Neural cell (in vitro differentiated cells): ENCODE data around the gene PFKL. TPM values are rescaled to one million over a fixed set of nuclear protein-coding genes. Genes with fewer than 3 reads are reported as not detected.

Source experiments
- H2AFZ ChIP-seq: fragments of 200-600, 300-800 bp; sonication (generic), shearing (Covaris generic); 2 replicates; pipeline ENCODE4 v1.6.0; 2014; ENCODE audit warnings: low read depth, mild to moderate bottlenecking, antibody characterized with exemption, low read length, moderate library complexity
- H3F3A ChIP-seq: fragments of 200-600 bp; shearing (Covaris generic); 2 replicates; pipeline ENCODE4 v1.6.1; 2016; ENCODE audit warnings: mild to moderate bottlenecking, moderate library complexity, mixed read lengths, antibody characterized with exemption, low read length; ENCODE audit not compliant: insufficient read depth, poor library complexity, severe bottlenecking
- H3K27ac ChIP-seq: fragments of 200-600, 300-800 bp; sonication (generic), shearing (Covaris generic); 2 replicates; pipeline ENCODE4 v1.5.1; 2014; ENCODE audit warnings: mild to moderate bottlenecking, low read length, moderate library complexity
- H3K27me3 ChIP-seq: fragments of 300-800, 200-600 bp; sonication (generic), shearing (Covaris generic); 2 replicates; pipeline ENCODE4 v1.6.0; 2014; ENCODE audit warnings: mild to moderate bottlenecking, low read depth, low read length, moderate library complexity; ENCODE audit not compliant: insufficient read depth
- H3K36me3 ChIP-seq: fragments of 300-800, 200-600 bp; sonication (generic), shearing (Covaris generic); 2 replicates; pipeline ENCODE4 v1.5.1; 2014; ENCODE audit warnings: mild to moderate bottlenecking, antibody characterized with exemption, low read length, moderate library complexity; ENCODE audit not compliant: insufficient read depth
- H3K4me2 ChIP-seq: fragments of 300-800, 200-600 bp; sonication (generic), shearing (Covaris generic); 2 replicates; pipeline ENCODE4 v1.6.0; 2014; ENCODE audit warnings: mild to moderate bottlenecking, low read length
- H3K4me3 ChIP-seq: fragments of 300-800, 200-600 bp; sonication (generic), shearing (Covaris generic); 2 replicates; pipeline ENCODE4 v1.5.1; 2014; ENCODE audit warnings: mild to moderate bottlenecking, low read length, moderate library complexity
- H3K79me2 ChIP-seq: fragments of 200-600 bp; shearing (Covaris generic); replicated peaks from 2 replicates; pipeline ENCODE4 v1.6.0; 2014; ENCODE audit warnings: mild to moderate bottlenecking, low read length, moderate library complexity; ENCODE audit not compliant: insufficient read depth
- H3K9ac ChIP-seq: fragments of 300-800, 200-600 bp; sonication (generic), shearing (Covaris generic); 2 replicates; pipeline ENCODE4 v1.6.1; 2016; ENCODE audit warnings: mild to moderate bottlenecking, low read length, mixed read lengths
- H3K9me2 ChIP-seq: fragments of 200-600 bp; shearing (Covaris generic); 2 replicates; pipeline ENCODE4 v1.6.1; 2016; ENCODE audit warnings: mild to moderate bottlenecking, low read length, mixed read lengths; ENCODE audit not compliant: insufficient read depth
- H3K9me3 ChIP-seq: fragments of 200-600, 300-800 bp; sonication (generic), shearing (Covaris generic); 2 replicates; pipeline ENCODE4 v1.6.1; 2016; ENCODE audit warnings: mild to moderate bottlenecking, mixed run types, low read length, moderate library complexity, mixed read lengths
- H4K20me1 ChIP-seq: fragments of 200-600 bp; shearing (Covaris generic); 2 replicates; pipeline ENCODE4 v1.6.1; 2016; ENCODE audit warnings: mild to moderate bottlenecking, mixed run types; ENCODE audit not compliant: insufficient read depth
- EP300 ChIP-seq: fragments of 450-650 bp; conservative IDR thresholded peaks from 2 replicates; pipeline ENCODE4 v1.6.1; 2014; ENCODE audit warnings: antibody characterized with exemption, mild to moderate bottlenecking, moderate library complexity; ENCODE audit not compliant: poor library complexity, severe bottlenecking
- EZH2 ChIP-seq: fragments of 200-600, 300-800 bp; shearing (Covaris generic), sonication (generic); IDR thresholded peaks from 2 replicates; pipeline ENCODE4 v1.6.1; 2014; ENCODE audit warnings: antibody characterized with exemption, low read length, borderline replicate concordance, mild to moderate bottlenecking; ENCODE audit not compliant: insufficient read depth, poor library complexity, severe bottlenecking
- MXI1 ChIP-seq: fragments of 450-650 bp; conservative IDR thresholded peaks from 2 replicates; pipeline ENCODE4 v1.6.1; 2014; ENCODE audit warnings: antibody characterized with exemption, mild to moderate bottlenecking; ENCODE audit not compliant: poor library complexity, severe bottlenecking
- POLR2AphosphoS5 ChIP-seq: IDR thresholded peaks from 2 replicates; pipeline ENCODE4 v1.6.1; 2012
- RAD21 ChIP-seq: fragments of 450-650 bp; conservative IDR thresholded peaks from 2 replicates; pipeline ENCODE4 v1.6.1; 2014; ENCODE audit warnings: antibody characterized with exemption, mild to moderate bottlenecking, moderate library complexity
- SMC3 ChIP-seq: fragments of 450-650 bp; conservative IDR thresholded peaks from 2 replicates; pipeline ENCODE4 v1.6.1; 2014; ENCODE audit warnings: antibody characterized with exemption, mild to moderate bottlenecking, moderate library complexity; ENCODE audit not compliant: poor library complexity
- TAF1 ChIP-seq: IDR thresholded peaks from 2 replicates; pipeline ENCODE4 v1.6.1; 2012; ENCODE audit warnings: low read depth
- polyA plus RNA-seq: library from polyadenylated mRNA; depleted of rRNA; stranded (reverse); fragments of >200 nt; gene quantifications from 2 replicates; pipeline ENCODE4 v1.2.3, GENCODE V29; 2014
- TF ChIP-seq, protein P1 (sequence below): IDR thresholded peaks from 2 replicates; pipeline ENCODE4 v1.6.1; 2012; ENCODE audit warnings: borderline replicate concordance
- TF ChIP-seq, protein P2 (sequence below): fragments of 450-650 bp; IDR thresholded peaks from 2 replicates; pipeline ENCODE4 v1.5.1; 2014; ENCODE audit warnings: antibody characterized with exemption, mild to moderate bottlenecking, moderate library complexity; ENCODE audit not compliant: poor library complexity, severe bottlenecking

PFKL gene
- polyA plus RNA-seq, 1 donor from 2014 or later: 79.6 TPM

DNA sequence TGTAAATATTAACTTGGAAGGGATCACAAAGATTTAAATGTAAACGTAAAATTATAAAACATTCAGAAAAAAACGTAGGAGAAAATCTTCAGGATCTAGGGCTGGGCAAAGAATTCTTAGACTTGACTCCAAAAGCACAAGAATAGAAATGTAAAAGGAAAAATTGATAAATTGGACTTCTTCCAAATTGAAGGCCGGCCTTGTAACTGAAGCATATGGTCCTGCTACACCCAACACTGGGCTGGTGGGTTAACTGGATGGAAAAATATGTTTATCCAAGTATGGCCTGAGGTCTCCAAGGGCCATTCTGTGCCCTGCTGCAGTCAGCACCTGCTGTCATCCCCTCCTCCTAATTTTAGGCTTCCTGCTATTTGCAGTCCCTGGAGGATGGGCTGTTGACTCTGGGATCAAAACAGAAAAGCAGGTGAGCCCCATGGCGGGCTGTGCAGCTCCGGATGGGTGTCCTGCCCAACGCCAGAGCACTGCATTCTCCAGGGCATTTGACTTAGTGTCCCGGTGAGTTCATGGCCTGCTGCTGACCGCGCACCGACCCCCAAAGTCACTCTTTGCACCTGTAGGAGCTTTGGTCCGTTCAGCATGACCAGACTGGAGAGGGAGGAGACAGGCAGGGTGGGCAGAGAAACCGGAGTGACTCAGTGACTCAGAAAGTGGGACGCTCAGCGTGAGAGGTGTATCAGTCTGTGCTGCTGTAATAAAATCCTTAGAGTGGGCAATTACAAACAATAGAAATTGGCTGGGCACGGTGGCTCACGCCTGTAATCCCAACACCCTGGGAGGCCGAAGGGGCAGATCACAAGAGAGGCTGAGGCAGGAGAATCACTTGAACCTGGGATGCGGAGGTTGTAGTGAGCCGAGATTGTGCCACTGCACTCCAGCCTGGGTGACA, 20.2 kb upstream of the PFKL start:
- H3F3A ChIP-seq: no peaks in the 10 kb centered on the region
- no peaks in the 10 kb centered on the region for H3K9me3 ChIP-seq
- H3K4me2 ChIP-seq: no peak overlapping the region
- no peaks in the 10 kb centered on the region for H3K27me3 ChIP-seq
- H3K79me2 ChIP-seq: no peaks in the 10 kb centered on the region
- TF ChIP-seq MXI1 (no peak), EZH2 (no peak), RAD21 (no peak), POLR2AphosphoS5 (no peak)
- no peak overlapping the region for H2AFZ ChIP-seq
- no peak overlapping the region for H3K4me3 ChIP-seq
- no peaks in the 10 kb centered on the region for H3K36me3 ChIP-seq
- H3K9me2 ChIP-seq: no peaks in the 10 kb centered on the region
- no peak overlapping the region for H3K9ac ChIP-seq
- no peaks in the 10 kb centered on the region for H4K20me1 ChIP-seq
- no peak overlapping the region for H3K27ac ChIP-seq

DNA sequence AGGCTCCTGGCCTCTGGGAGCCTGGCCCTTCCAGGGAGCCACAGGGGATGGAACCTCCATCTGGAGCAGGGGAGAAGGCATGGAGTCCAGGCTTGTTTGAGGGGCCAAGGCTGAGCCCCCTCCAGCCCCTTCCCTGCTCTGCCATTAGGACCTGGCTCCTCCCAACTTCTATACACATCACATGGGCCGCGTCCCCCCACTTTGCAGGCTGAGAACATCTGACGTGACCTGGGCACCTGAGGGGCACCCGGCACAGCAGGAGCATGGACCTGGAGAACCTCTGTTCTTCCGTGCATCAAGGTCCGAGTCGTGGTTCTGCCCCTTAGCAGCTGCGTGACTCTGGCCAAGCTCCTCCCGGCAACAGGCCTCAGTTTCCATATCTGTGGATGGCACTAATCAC, 18.1 kb upstream of the PFKL start:
- H2AFZ ChIP-seq: no peak overlapping the region
- H3K36me3 ChIP-seq: no peaks in the 10 kb centered on the region

DNA sequence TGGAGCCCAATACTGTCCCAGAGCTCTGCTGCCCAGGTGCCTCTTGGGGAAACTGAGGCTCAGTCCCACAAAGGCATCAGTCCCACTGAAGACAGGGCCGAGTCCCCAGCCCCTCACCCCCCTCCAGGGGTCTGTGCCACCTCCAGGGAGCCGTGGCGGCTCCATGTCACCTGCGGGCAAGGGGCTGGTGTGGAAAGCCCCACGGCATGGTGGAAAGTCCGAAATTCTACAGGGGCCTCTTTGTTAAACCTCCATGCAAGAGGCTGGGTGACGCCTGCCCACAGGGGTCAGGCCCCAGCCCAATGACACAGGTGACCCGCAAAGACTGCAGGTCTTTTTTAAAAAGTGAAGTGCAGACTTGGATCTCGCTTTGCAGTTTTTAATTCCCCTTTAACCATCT, 17.5 kb upstream of the PFKL start:
- H3K4me3 ChIP-seq: no peak overlapping the region
- no peaks in the 10 kb centered on the region for H3K79me2 ChIP-seq
- H3K27me3 ChIP-seq: peaks cover 13% of the 10 kb centered on the region
- no peaks in the 10 kb centered on the region for H3K9me2 ChIP-seq
- H3K9me3 ChIP-seq: no peaks in the 10 kb centered on the region
- no peaks in the 10 kb centered on the region for H3F3A ChIP-seq
- H3K4me2 ChIP-seq: no peak overlapping the region
- no peaks in the 10 kb centered on the region for H3K36me3 ChIP-seq
- no peak overlapping the region for H2AFZ ChIP-seq
- no peak overlapping the region for H3K9ac ChIP-seq
- H3K27ac ChIP-seq: no peak overlapping the region
- no peaks in the 10 kb centered on the region for H4K20me1 ChIP-seq
- TF ChIP-seq TAF1 (no peak), RAD21 (no peak), EP300 (no peak), SMC3 (no peak), EZH2 (no peak)
- TF ChIP-seq, protein P1, sequence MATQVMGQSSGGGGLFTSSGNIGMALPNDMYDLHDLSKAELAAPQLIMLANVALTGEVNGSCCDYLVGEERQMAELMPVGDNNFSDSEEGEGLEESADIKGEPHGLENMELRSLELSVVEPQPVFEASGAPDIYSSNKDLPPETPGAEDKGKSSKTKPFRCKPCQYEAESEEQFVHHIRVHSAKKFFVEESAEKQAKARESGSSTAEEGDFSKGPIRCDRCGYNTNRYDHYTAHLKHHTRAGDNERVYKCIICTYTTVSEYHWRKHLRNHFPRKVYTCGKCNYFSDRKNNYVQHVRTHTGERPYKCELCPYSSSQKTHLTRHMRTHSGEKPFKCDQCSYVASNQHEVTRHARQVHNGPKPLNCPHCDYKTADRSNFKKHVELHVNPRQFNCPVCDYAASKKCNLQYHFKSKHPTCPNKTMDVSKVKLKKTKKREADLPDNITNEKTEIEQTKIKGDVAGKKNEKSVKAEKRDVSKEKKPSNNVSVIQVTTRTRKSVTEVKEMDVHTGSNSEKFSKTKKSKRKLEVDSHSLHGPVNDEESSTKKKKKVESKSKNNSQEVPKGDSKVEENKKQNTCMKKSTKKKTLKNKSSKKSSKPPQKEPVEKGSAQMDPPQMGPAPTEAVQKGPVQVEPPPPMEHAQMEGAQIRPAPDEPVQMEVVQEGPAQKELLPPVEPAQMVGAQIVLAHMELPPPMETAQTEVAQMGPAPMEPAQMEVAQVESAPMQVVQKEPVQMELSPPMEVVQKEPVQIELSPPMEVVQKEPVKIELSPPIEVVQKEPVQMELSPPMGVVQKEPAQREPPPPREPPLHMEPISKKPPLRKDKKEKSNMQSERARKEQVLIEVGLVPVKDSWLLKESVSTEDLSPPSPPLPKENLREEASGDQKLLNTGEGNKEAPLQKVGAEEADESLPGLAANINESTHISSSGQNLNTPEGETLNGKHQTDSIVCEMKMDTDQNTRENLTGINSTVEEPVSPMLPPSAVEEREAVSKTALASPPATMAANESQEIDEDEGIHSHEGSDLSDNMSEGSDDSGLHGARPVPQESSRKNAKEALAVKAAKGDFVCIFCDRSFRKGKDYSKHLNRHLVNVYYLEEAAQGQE: no peak
- TF ChIP-seq, protein P2, sequence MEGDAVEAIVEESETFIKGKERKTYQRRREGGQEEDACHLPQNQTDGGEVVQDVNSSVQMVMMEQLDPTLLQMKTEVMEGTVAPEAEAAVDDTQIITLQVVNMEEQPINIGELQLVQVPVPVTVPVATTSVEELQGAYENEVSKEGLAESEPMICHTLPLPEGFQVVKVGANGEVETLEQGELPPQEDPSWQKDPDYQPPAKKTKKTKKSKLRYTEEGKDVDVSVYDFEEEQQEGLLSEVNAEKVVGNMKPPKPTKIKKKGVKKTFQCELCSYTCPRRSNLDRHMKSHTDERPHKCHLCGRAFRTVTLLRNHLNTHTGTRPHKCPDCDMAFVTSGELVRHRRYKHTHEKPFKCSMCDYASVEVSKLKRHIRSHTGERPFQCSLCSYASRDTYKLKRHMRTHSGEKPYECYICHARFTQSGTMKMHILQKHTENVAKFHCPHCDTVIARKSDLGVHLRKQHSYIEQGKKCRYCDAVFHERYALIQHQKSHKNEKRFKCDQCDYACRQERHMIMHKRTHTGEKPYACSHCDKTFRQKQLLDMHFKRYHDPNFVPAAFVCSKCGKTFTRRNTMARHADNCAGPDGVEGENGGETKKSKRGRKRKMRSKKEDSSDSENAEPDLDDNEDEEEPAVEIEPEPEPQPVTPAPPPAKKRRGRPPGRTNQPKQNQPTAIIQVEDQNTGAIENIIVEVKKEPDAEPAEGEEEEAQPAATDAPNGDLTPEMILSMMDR: no peak

More for the DNA sequence above, 18.1 kb upstream of the PFKL start:
- Histone ChIP-seq H3K79me2 (no peaks in the 10 kb centered on the region), H3F3A (no peaks in the 10 kb centered on the region), H4K20me1 (no peaks in the 10 kb centered on the region), H3K9ac (no peak overlapping the region), H3K9me2 (no peaks in the 10 kb centered on the region), H3K27ac (no peak overlapping the region), H3K9me3 (no peaks in the 10 kb centered on the region), H3K4me2 (no peak overlapping the region), H3K4me3 (no peak overlapping the region), H3K27me3 (peaks cover 12% of the 10 kb centered on the region)
- TF ChIP-seq, protein P1: no peak
- TF ChIP-seq EZH2 (no peak), POLR2AphosphoS5 (no peak), SMC3 (no peak), TAF1 (no peak), RAD21 (no peak), MXI1 (no peak)
